Stimulated activated CD4-positive, alpha-beta T cell treated with anti-CD3 and anti-CD28 coated beads, Interleukin-4, amount 100 ng/mL, for 4 hours (primary cell): ENCODE results near the gene TTC28.

Experiments used
- DNase-seq, 2 experiments: peaks; one replicate each; pipeline ENCODE4 v3.0.0-alpha.2; 2020

TTC28 gene

GRCh38 chr22:27975381-27976013 lies 704.1 kb downstream of the TTC28 start:
- no peak for DNase-seq

DNA sequence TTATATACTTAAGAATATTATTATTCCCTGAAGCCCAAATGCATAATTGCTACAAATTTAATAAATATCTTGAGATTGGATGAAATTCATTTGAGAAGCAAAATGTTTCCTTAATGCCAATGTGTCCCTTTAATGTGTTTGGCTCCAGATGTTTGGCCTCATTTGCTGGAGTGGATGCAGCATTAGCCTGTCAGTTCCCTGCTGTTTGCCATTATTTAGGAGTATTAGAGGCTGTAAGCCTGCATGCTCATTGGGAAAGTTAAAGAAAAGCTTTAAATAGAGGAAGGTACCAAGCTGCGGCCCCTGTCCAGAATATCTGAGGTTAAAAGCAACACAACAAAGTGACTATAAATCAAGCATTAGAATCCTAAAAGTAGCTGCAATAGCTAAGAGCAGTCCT lies 705.8 kb downstream of the TTC28 start:
- DNase-seq: no peak

DNA sequence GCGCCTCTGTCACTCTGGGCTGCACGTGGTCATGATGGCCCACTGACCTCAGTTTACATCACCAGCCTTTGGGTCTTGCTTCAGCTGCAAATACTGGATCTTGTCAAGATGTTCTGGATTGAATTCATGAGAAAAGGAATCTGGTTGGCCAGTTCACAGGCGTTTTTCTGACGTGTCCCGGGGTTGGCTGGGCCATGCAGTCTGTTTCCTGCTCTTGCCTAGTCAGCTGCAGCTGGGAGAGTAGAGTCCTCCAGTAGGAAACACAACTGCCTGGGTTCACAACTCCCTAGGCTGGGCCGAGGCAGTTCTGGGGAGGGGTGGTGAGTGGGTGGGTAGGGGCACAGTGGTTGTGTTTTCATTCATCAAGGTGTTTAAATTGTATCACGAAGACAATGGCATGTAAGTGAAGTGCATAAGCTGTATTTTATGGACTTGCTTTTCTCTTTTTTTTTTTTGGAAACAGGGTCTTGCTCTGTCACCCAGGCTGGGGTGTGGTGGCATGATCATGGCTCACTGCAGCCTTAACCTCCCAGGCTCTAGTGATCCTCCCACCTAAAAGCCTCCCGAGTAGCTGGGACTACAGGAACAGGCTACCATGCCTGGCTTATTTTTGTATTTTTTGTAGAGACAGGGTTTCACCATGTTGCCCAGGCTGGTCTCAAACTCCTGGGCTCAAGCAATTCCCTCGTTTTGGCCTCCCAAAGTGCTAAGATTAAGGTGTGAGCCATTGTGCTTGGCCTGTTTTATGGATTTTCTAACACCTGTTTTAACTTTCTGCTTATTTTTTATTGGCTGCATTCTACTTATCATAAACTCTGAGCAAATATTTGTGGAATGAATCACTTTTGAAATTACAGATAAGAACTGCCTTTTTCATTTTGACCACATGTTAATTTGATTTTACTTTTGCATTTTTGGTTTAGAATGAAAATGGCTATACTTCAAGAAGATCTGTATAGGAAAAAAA lies 706.6 kb downstream of the TTC28 start:
- no peak for DNase-seq

- no peak for DNase-seq
Observed at GRCh38 chr22:27971926-27972325, 707.7 kb downstream of the TTC28 start.

GRCh38 chr22:27970596-27971220 lies 708.9 kb downstream of the TTC28 start:
- no peak for DNase-seq

DNA sequence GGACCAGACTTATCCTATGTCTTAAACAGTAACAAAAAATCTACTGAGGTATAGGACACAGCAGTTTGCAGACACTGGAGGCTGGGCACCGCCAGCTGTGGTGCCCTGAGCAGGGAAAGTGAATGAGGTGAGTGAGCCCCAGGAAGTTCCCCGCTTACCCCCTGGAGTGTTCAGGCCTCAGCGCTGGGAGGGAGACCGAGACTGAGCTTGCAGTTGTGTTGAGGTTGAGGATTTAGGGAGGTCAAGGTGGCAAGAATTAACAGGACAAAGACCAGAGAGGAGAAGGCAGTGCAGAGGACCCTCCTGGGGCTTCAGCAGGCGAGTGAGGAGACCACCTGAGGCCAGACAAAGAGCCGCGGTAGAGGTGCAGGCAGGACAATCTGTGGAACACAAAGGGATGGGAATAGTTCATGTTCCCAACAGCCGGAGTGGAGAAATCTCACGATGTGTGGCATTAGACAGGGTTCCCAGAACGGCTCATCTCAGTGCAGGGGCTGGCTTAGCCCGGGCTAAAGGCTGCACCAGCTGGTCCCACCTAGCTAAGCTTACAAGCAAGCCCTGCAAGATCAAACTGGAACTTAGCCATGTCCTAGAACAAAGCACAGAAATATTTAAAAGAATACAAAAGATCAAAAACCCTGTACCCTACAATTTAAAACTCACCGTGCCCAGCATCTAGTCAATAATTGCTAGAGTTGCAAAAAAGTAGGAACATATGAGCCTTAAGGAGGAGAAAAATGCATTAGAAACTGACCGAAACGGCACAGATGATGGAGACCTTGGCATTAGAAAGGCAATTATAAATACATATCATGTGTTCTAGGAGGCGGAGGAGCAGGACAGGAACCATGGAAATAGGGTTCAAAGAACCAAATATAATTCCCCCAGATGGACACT lies 713.2 kb downstream of the TTC28 start:
- DNase-seq: no peak

GRCh38 chr22:27962268-27963044 lies 717.2 kb downstream of the TTC28 start:
- no peak for DNase-seq

- no peak for DNase-seq
Observed at GRCh38 chr22:27961680-27962079, 718.0 kb downstream of the TTC28 start.

DNA sequence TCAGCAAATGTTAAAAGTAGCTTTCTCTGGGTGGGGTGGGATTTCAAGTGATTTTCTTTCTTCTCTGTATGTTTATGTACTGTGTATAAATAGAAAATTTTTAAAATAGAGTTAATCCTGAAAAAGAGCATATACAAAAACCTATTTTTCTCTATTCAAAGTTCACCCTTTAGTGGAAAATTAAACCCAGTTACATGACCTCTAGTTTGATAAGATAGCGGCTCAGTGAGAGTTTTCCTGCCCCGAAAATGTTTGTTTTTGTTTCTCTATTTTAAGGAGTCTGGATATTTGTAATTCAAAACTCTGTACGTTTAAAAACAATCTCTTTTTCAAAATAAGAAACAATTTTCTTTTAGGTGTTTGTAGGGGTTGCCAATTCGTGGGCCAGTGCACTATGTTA lies 718.5 kb downstream of the TTC28 start:
- no peak for DNase-seq

DNA sequence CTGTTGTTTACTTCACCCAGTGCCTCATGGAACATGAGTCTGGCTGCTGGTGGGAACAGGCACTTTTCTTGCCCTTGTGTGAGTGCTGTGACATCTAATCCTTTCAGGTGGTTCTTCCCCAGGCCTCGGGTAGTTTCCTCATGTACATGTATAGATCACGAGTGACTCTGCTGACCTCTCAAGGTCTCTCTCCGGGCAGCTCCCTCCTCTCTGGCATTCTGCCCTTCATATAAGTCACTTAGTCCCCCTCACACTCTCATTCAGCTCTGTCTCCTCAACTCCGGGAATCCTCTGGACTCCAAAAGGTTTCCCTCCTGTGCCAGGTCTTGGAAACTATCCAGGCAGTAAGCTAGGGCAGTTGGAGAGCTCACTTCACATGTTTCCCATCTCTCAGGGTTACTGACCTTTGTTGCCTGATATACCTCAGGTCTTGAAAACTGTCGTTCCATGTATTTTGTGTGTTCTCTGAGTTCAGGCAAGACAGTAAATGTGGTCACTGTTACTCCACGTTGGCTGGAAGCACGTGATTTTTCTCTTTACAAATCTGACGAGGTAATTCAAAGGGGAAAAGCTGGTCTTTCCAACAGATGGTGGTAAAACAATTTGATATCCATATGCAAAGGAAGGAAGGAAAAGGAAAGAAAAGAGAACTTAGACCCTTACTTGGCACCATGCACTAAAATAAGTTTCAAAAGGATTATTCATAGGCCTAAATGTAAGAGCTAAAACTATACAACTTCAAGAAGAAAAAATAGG lies 720.1 kb downstream of the TTC28 start:
- DNase-seq: no peak

GRCh38 chr22:27952779-27953178 lies 726.9 kb downstream of the TTC28 start:
- DNase-seq: no peak

DNA sequence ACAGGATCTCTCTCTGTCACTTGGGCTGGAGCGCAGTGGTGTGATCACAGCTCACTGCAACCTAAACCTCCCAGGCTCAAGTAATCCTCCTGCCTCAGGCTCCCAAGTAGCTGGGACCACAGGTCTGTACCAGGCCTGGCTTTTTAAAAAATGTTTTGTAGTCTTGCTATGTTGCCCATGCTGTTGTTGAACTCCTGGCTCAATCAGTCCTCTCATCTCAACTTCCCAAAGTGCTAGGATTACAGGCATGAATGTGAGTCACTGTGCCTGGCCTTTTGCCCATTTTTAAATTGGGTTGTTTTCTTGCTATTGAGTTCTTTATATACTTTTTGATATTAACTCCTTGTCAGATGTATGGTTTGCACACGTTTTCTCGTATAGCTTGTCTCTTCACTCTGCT lies 727.5 kb downstream of the TTC28 start:
- DNase-seq: no peak

- no peak for DNase-seq
Observed at GRCh38 chr22:27949421-27949820, 730.2 kb downstream of the TTC28 start.

DNA sequence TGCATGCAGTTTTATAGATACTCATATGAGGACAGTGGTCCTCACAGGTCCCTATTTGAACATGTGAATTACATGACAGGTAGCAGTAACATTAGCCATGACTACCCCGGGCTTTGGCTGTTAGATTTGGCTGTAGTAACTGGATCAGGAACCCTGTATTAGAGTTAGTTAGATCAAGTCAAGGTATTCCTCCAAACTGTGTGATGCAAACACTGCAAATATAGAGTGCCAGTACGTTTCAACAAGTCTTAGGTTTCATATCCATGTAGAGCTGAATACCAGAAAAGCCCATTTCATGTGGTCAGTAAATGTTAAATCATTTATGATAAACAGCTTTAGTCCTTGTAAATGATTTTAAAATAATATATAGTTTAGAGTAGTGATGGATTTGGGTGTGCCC lies 731.1 kb downstream of the TTC28 start:
- no peak for DNase-seq

DNA sequence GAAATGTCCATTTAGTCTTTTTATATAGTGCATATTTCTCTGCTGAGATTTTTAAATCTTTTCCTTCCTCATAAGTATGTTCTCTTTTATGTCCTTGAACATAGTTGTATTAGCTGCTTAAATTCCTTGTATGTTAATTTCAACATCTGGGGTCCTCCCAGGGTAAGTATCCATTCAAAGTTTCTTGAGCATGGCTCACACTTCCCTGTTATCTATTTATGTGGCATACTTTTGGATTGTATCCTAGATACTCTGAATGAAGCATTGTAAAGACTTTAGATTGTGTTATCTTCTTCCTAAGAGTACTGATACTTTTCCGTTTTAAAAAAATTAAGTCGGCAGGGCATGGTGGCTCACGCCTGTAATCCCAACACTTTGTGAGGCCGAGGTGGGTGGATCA lies 732.2 kb downstream of the TTC28 start:
- no peak for DNase-seq

DNA sequence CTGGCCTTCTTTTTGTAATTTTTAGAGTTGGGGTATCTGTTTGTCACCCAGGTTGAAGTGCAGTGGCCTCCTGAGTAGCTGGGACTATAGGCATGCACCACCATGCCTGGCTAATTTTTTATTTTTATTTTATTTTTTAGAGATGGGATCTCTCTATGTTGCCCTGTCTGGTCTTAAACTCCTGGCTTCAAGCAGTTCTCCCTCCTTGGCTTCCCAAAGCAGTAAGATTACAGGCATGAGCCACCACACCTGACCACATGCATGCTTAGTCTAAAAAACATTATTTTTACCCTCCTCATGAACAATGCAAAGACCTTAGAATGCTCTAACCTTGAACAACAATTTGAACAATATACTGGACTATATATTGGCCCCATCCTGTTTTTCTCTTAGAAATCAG lies 738.5 kb downstream of the TTC28 start:
- no peak for DNase-seq

GRCh38 chr22:27937453-27937852 lies 742.2 kb downstream of the TTC28 start:
- DNase-seq: no peak

DNA sequence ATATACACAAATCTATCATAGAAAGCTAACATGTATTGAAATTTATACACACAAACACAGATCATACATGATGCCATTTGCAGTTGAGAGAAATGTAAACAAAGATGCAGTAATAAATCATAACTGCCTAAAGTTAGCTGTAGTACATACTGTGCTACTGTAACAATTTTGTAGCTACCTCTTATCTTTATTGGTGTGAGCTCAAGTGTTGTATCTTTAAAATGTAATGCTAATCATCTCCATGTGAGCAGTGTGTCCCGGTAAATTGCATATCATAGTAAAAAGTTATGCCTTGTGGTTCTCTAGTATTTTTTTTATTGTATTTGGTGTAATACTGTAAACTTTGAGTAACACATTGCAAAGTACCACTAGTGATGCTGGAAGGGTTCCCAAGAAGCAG lies 743.7 kb downstream of the TTC28 start:
- DNase-seq: no peak

DNA sequence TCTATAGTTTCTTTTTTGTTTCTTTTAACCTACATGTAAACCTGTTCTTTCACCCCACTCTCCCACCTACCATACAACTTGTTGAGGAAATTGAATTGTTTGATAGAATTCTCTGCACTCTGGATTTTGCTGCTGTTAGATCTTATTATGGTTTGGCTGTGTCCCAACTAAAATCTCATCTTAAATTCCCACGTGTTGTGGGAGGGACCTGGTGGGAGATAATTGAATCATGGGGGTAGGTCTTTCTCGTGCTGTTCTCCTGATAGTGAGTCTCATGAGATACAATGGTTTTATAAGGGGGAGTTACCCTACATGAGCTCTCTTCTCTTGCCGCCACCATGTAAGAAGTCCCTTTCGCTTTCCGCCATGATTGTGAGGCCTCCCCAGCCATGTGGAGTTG lies 745.6 kb downstream of the TTC28 start:
- DNase-seq: no peak

DNA sequence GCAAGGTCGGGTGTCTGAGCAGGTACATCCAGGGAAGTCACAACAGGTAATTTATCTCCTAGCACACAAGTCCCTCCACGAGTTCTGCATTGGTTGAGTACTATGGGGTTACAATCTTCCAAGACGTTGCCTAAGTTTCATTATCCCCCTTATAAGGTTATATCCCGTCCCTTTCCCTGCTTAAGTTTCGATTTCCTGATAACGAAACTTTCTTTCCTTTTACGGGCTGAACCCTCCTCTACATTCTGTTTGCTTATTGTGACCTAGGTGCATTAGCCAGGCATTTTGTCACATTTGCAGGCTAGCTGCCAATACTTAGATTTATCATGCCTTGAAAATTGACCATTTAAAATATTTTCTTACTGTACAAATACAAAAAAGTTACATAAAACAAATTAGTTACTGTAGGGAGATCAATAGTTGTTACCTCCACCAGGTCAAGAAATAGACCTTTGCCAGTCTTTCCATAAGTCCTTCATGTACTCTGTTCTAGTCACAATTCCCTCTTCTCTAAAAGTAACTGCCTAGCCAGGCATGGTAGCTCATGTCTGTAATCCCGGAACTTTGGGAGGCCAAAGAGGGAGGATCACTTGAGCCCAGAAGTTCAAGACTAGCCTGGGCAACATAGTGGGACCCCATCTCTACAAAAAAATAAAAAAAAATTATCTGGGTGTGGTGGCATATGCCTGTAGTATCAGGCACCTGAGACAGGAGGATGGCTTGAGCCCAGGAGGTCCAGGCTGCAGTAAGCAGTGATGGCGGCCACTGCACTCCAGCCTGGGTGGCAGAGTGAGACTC lies 746.3 kb downstream of the TTC28 start:
- DNase-seq: no peak
